ENCODE results near the gene VPS13D.

DNA sequence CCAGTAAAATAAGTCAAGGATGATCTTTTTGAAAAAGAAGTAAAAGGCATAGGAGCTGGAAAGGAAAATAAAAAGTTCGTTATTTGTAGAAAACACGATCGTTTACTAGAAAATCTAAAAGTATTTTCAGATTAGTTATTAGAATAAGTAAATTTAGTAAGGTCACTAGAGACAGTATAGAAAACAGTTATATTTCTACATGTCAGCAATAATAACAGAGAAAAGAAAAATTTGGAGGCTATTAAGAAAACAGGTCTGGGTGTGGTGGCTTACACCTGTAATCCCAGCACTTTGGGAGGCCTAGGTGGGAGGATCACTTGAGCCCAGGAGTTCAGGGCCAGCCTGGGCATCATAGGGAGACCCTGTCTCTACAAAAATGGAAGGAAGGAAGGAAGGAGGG is 181.3 kb downstream of the VPS13D start:
- TF ChIP-seq, protein P1, sequence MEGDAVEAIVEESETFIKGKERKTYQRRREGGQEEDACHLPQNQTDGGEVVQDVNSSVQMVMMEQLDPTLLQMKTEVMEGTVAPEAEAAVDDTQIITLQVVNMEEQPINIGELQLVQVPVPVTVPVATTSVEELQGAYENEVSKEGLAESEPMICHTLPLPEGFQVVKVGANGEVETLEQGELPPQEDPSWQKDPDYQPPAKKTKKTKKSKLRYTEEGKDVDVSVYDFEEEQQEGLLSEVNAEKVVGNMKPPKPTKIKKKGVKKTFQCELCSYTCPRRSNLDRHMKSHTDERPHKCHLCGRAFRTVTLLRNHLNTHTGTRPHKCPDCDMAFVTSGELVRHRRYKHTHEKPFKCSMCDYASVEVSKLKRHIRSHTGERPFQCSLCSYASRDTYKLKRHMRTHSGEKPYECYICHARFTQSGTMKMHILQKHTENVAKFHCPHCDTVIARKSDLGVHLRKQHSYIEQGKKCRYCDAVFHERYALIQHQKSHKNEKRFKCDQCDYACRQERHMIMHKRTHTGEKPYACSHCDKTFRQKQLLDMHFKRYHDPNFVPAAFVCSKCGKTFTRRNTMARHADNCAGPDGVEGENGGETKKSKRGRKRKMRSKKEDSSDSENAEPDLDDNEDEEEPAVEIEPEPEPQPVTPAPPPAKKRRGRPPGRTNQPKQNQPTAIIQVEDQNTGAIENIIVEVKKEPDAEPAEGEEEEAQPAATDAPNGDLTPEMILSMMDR (conservative IDR thresholded peaks at IDR 0.05 in 1 of 2, IDR thresholded peaks at IDR 0.05 in 1 of 2; ENCODE audit: extremely low read depth in 1 of 2, insufficient read depth in 1 of 2, low read depth in 1 of 2, low read length in 2 of 2) = no peak
- TF ChIP-seq EZH2 (IDR thresholded peaks at IDR 0.05; ENCODE audit: borderline replicate concordance, low read length) = no peak

All from mammary epithelial cell (primary cell).